Neural progenitor cell (in vitro differentiated cells): ENCODE results near the gene ZFYVE9. TPM values are rescaled to one million over a fixed set of nuclear protein-coding genes. Genes with fewer than 3 reads are reported as not detected.

ENCODE experiments used
- DNase-seq: peaks from one replicate; pipeline ENCODE4 v3.0.0-alpha.2; 2016; ENCODE audit warnings: low spot score
- H2AFZ ChIP-seq: fragments of 200-600 bp; sonication (generic); replicated peaks from 2 replicates; pipeline ENCODE4 v1.6.1; 2016; ENCODE audit warnings: antibody characterized with exemption
- H3F3A ChIP-seq: fragments of 200-600 bp; sonication (generic); 2 replicates; pipeline ENCODE4 v1.6.1; 2016; ENCODE audit warnings: antibody characterized with exemption, low read depth
- H3K27ac ChIP-seq: fragments of 200-600 bp; sonication (generic); 2 replicates; pipeline ENCODE4 v1.5.1; 2016; ENCODE audit warnings: mild to moderate bottlenecking
- H3K27me3 ChIP-seq: fragments of 200-600 bp; sonication (generic); 2 replicates; pipeline ENCODE4 v1.6.1; 2016; ENCODE audit warnings: mild to moderate bottlenecking, moderate library complexity
- H3K36me3 ChIP-seq: fragments of 200-600 bp; sonication (generic); 2 replicates; pipeline ENCODE4 v1.5.1; 2016
- H3K4me1 ChIP-seq: fragments of 200-600 bp; sonication (generic); 2 replicates; pipeline ENCODE4 v1.6.1; 2016; ENCODE audit warnings: mixed run types
- H3K4me2 ChIP-seq: fragments of 200-600 bp; sonication (generic); 2 replicates; pipeline ENCODE4 v1.6.1; 2016
- H3K4me3 ChIP-seq: fragments of 200-600 bp; sonication (generic); 2 replicates; pipeline ENCODE4 v1.5.1; 2016
- H3K79me2 ChIP-seq: fragments of 200-600 bp; sonication (generic); 2 replicates; pipeline ENCODE4 v1.6.1; 2016; ENCODE audit warnings: low read depth
- H3K9ac ChIP-seq: fragments of 200-600 bp; sonication (generic); 2 replicates; pipeline ENCODE4 v1.6.1; 2016
- H3K9me3 ChIP-seq: fragments of 200-600 bp; sonication (generic); 2 replicates; pipeline ENCODE4 v1.5.1; 2016; ENCODE audit warnings: low read depth
- H4K20me1 ChIP-seq: fragments of 200-600 bp; sonication (generic); 2 replicates; pipeline ENCODE4 v1.6.1; 2016; ENCODE audit warnings: low read depth
- H3K27ac Mint-ChIP-seq: 3 replicates; pipeline ENCODE4 v1.8.0; 2021; ENCODE audit warnings: mixed read lengths
- H3K27me3 Mint-ChIP-seq: 2 replicates; pipeline ENCODE4 v1.8.0; 2022; ENCODE audit warnings: low read depth, mild to moderate bottlenecking, inconsistent platforms, moderate library complexity, mixed read lengths; ENCODE audit not compliant: insufficient read depth
- H3K36me3 Mint-ChIP-seq: 3 replicates; pipeline ENCODE4 v1.8.0; 2021; ENCODE audit warnings: mixed read lengths
- H3K4me1 Mint-ChIP-seq: 3 replicates; pipeline ENCODE4 v1.8.0; 2021; ENCODE audit warnings: mixed read lengths
- H3K4me3 Mint-ChIP-seq: 3 replicates; pipeline ENCODE4 v1.8.0; 2021; ENCODE audit warnings: mild to moderate bottlenecking, moderate library complexity, mixed read lengths
- H3K9me3 Mint-ChIP-seq: 3 replicates; pipeline ENCODE4 v1.8.0; 2020; ENCODE audit warnings: mixed read lengths
- CTCF ChIP-seq: fragments of 200-600 bp; sonication (generic); IDR thresholded peaks from 2 replicates; pipeline ENCODE4 v1.5.1; 2017; ENCODE audit warnings: antibody characterized with exemption, mild to moderate bottlenecking
- EZH2 ChIP-seq: fragments of 200-600 bp; sonication (generic); IDR thresholded peaks from 2 replicates; pipeline ENCODE4 v1.6.1; 2017; ENCODE audit warnings: antibody characterized with exemption, mild to moderate bottlenecking, moderate library complexity
- EZH2phosphoT487 ChIP-seq: fragments of 200-600 bp; sonication (generic); IDR thresholded peaks from 2 replicates; pipeline ENCODE4 v1.6.1; 2017; ENCODE audit warnings: antibody characterized with exemption
- total RNA-seq: library from RNA; depleted of rRNA; stranded (reverse); fragments of >200 nt; gene quantifications from 2 replicates; pipeline ENCODE4 v1.2.3, GENCODE V29; 2015; ENCODE audit warnings: low replicate concordance

The ZFYVE9 gene
- total RNA-seq, 1 donor from 2014 or later = 42.7 TPM

- Histone ChIP-seq H3K27me3 (no peaks in the 10 kb centered on the region), H3K36me3 (no peaks in the 10 kb centered on the region), H3K9me3 (no peaks in the 10 kb centered on the region), H3K4me3 (no peak overlapping the region), H3F3A (no peaks in the 10 kb centered on the region), H3K27ac (no peak overlapping the region), H4K20me1 (no peaks in the 10 kb centered on the region), H3K4me1 (peaks cover 4% of the 10 kb centered on the region), H2AFZ (no peak overlapping the region), H3K79me2 (no peaks in the 10 kb centered on the region), H3K4me2 (no peak overlapping the region), H3K9ac (no peak overlapping the region)
- DNase-seq = no peak
- no peak overlapping the region for H3K27ac Mint-ChIP-seq
- H3K4me3 Mint-ChIP-seq = no peak overlapping the region
- no peaks in the 10 kb centered on the region for H3K9me3 Mint-ChIP-seq
- no peak for TF ChIP-seq CTCF
- TF ChIP-seq EZH2phosphoT487 = no peak
- no peak for TF ChIP-seq EZH2
- H3K36me3 Mint-ChIP-seq = peaks cover 11% of the 10 kb centered on the region
- H3K4me1 Mint-ChIP-seq = peaks cover 6% of the 10 kb centered on the region
- peaks cover 2% of the 10 kb centered on the region for H3K27me3 Mint-ChIP-seq
These were observed 87.6 kb downstream of the ZFYVE9 start for GRCh38 chr1:52229494-52229893.

GRCh38 chr1:52233463-52233862 is 91.6 kb downstream of the ZFYVE9 start:
- no peak overlapping the region for H3K27ac ChIP-seq
- H3F3A ChIP-seq = no peaks in the 10 kb centered on the region
- no peaks in the 10 kb centered on the region for H3K4me1 ChIP-seq
- no peaks in the 10 kb centered on the region for H3K27me3 Mint-ChIP-seq
- H3K4me3 ChIP-seq = no peak overlapping the region
- H3K4me3 Mint-ChIP-seq = no peak overlapping the region
- TF ChIP-seq CTCF (no peak), EZH2phosphoT487 (no peak), EZH2 (no peak)
- no peak overlapping the region for H3K27ac Mint-ChIP-seq
- H3K4me2 ChIP-seq = no peak overlapping the region
- H3K27me3 ChIP-seq = no peaks in the 10 kb centered on the region
- no peak for DNase-seq
- no peaks in the 10 kb centered on the region for H4K20me1 ChIP-seq
- H3K4me1 Mint-ChIP-seq = peaks cover 3% of the 10 kb centered on the region
- H3K9me3 ChIP-seq = no peaks in the 10 kb centered on the region
- H3K36me3 Mint-ChIP-seq = peaks cover 7% of the 10 kb centered on the region
- no peak overlapping the region for H3K9ac ChIP-seq
- H3K36me3 ChIP-seq = no peaks in the 10 kb centered on the region
- H2AFZ ChIP-seq = no peak overlapping the region
- no peaks in the 10 kb centered on the region for H3K9me3 Mint-ChIP-seq
- no peaks in the 10 kb centered on the region for H3K79me2 ChIP-seq

DNA sequence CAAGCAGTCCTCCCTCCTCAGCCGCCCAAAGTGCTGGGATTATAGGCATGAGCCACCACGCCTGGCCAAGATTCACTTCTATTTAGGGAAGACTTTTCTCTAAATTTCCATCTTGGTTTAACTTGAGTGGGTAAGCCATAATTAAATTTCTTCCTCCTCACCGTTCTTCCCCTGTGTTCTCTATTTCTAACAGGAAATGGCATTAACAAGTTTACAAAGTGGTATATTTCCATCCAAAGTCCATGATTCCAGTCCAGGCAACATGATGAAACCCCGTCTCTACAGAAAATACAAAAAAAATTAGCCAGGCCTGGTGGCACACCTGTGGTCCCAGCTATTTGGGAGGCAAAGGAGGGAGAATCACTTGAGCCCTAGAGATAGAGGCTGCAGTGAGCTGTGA is 92.1 kb downstream of the ZFYVE9 start:
- Histone ChIP-seq H3K27me3 (no peaks in the 10 kb centered on the region), H3F3A (no peaks in the 10 kb centered on the region), H3K27ac (no peak overlapping the region), H3K4me3 (no peak overlapping the region), H3K9ac (no peak overlapping the region), H3K9me3 (no peaks in the 10 kb centered on the region), H3K4me2 (no peak overlapping the region), H2AFZ (no peak overlapping the region), H3K36me3 (no peaks in the 10 kb centered on the region), H4K20me1 (no peaks in the 10 kb centered on the region), H3K4me1 (no peaks in the 10 kb centered on the region), H3K79me2 (no peaks in the 10 kb centered on the region)
- H3K27me3 Mint-ChIP-seq = no peaks in the 10 kb centered on the region
- H3K9me3 Mint-ChIP-seq = no peaks in the 10 kb centered on the region
- H3K4me1 Mint-ChIP-seq = peaks cover 3% of the 10 kb centered on the region
- no peak overlapping the region for H3K4me3 Mint-ChIP-seq
- no peak overlapping the region for H3K27ac Mint-ChIP-seq
- TF ChIP-seq EZH2phosphoT487 (no peak), CTCF (no peak), EZH2 (no peak)
- no peak for DNase-seq
- peaks cover 10% of the 10 kb centered on the region for H3K36me3 Mint-ChIP-seq

GRCh38 chr1:52234708-52235107 is 92.8 kb downstream of the ZFYVE9 start:
- Histone ChIP-seq H3K27ac (no peak overlapping the region), H3F3A (no peaks in the 10 kb centered on the region), H4K20me1 (no peaks in the 10 kb centered on the region), H3K9ac (no peak overlapping the region), H3K4me2 (no peak overlapping the region), H3K9me3 (no peaks in the 10 kb centered on the region), H3K79me2 (no peaks in the 10 kb centered on the region), H2AFZ (no peak overlapping the region), H3K27me3 (no peaks in the 10 kb centered on the region), H3K4me1 (no peaks in the 10 kb centered on the region), H3K36me3 (no peaks in the 10 kb centered on the region), H3K4me3 (no peak overlapping the region)
- TF ChIP-seq CTCF = no peak
- no peak for TF ChIP-seq EZH2
- TF ChIP-seq EZH2phosphoT487 = no peak
- no peak for DNase-seq
- H3K27ac Mint-ChIP-seq = no peak overlapping the region
- H3K4me1 Mint-ChIP-seq = no peaks in the 10 kb centered on the region
- H3K9me3 Mint-ChIP-seq = no peaks in the 10 kb centered on the region
- H3K27me3 Mint-ChIP-seq = no peaks in the 10 kb centered on the region
- H3K36me3 Mint-ChIP-seq = peaks cover 8% of the 10 kb centered on the region
- no peak overlapping the region for H3K4me3 Mint-ChIP-seq
